GOT3 (cell line): Measurements from ENCODE around the gene SORCS3.

ENCODE experiments used
- DNase-seq: peaks from one replicate; lab custom pipeline; 2025; ENCODE audit warnings: mixed read lengths; lab: John Stamatoyannopoulos, UW

The SORCS3 gene

DNA sequence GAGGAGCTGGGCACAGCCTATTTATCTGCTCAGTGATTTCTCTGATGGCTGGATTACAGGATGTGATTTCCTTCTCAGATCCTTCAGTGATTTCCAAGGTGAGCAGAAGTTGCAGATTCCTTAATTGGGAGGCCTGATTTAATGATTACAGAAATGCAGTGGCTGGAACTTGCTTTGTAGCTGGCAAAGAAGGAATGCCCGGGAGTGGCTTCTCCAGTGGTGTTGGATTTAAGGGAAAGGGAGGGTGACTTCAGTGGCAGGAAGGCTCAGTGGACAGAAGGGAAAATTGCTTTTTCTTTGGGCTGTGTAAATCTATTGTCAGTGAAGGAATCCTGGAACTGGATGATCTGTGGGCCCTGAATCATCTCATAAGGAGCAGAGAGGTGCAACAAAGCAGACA is 5.1 kb downstream of the SORCS3 start:
- no peak for DNase-seq

DNA sequence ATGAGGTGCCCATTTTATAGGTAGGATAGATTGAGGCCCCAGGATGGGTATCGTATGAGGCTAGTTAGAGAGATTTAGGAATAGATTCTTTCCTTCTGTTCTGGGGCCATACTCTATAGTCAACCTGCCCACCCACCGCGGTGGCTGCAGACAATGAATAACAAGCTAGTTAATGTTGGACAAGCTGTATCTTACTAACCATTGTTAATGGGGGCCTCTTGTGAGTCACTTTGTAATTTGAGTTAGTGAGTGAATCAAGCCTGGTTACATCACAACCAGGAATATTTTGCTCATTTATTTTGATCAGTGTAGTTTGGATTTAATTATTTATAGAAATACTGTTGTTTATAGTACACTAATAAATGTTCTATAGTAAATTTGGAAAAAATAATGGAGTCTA is 7.3 kb downstream of the SORCS3 start:
- no peak for DNase-seq

DNA sequence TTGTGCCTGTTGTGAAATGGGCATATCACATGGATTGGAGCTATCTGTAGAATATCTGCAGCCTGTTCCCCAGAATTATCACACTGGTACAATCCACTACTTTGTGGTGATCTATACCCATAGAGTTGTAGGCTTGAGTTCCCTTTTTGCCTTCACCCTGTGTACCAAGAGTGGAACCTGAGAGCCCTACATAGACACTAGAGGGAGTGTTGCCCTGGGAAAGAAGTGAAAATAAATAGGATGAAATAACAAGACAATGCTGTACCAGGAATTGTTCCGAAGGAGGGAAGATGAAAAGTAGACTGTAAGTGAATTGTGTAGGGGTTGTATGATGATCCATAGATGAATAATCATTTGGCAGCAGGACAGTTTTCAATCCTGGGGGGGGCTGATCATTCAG is 9.0 kb downstream of the SORCS3 start:
- no peak for DNase-seq

DNA sequence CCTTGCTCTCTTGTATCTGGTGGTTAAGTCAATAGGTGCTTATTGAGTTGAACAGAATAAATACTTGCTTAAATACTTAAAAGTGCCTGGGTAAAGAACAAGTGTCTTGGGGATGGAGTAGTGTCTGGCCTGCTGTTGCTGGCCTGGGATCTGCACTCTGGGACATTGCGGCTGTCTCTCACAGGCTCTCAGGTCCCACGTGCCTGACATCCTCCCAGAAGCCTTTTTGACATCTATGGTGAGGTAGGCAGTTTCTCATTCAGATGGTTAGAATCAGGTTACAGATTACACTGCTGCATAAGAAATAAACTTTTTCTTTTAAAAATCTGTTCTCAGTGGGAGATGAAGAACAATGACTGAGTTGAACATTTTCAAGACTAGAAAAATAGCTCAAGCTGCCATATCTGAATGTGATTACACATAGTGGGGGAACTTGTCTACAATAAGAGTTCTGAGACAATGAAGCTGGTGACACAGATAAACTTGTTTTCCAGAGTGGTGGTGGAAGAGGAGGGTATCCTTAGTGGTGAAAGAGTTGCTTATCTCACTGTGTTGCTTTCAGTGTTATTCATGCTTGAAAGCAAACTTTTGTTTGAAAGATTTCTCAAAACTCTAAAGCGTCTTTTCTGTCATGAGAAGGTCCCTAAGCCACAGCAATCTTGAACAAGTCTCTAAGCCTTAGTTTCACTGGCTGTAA is 9.7 kb downstream of the SORCS3 start:
- DNase-seq: no peak

DNA sequence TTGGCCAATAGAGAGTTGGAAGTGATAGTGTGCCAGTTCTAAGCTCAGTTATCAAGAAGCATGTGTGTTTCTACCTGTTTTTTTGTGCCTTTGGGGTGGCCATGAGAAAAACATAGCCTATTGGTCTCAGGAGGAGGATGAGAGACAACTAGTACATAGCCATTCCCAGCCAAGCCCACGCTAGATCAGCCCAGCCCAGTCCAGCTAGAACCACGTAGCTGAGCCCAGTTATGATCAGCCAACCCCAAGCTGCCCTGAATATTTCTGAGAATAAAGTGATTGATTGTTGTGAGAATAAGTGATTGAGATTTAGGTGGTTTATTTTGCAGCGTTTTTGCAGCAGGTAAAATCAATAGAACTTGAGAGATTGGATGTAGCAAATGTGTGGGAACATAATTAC is 15.9 kb downstream of the SORCS3 start:
- DNase-seq: no peak

DNA sequence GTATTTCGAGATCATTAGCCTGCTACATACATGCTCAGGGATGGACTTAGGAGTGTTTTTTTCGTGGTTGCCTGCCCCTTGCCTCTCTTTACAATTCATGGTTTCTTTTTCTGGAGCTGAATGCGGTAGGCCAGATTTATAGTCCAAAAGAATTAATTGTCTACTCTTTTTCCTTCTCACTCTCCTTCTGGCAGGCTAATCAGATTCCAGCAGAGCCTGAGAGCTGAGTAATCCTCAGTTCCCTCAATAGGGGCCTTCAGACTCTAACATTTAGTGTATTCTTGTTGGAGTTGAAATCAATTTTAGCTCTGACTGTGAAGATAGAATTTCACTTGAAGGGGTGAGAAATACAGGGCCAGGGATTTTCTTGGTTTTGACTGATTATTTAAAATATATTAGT is 16.4 kb downstream of the SORCS3 start:
- DNase-seq: no peak

DNA sequence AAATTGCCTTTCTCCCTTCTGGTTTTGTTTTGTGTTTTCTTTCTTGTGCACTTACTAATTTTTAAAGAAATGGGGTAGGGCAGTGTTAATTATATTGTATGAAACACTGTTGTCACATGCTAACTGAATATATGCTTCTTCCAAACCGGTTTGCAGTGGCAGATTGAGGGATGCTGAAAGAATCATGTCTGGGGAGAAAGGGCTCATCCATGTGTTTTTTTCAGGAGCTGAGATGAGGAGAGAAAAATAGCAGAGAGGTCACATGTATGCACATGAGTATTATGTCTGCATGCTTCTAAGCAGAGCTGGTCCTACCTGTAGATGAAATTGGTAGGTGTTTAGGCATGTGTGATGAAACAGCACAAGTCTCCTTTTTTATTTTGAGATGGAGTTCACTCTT is 17.0 kb downstream of the SORCS3 start:
- no peak for DNase-seq

DNA sequence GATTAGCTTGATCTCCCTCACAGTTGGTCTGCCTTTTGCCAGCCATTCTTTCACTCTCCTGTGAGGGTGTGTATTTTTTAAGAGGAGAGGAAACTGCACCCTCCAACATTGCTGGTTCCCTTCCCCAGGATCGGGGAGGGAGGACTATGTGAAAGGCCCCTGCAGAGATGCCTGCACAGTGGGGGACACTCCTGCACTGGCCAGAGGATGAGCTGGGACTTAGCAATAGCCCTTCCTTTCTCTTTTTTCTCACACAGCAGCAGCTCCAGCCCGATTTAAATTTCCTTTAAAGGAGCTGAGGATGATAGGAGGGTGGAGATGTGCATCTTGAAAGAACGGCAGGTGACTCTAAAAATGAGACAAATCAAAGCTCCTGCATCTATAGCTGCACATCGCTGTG is 18.7 kb downstream of the SORCS3 start:
- no peak for DNase-seq

DNA sequence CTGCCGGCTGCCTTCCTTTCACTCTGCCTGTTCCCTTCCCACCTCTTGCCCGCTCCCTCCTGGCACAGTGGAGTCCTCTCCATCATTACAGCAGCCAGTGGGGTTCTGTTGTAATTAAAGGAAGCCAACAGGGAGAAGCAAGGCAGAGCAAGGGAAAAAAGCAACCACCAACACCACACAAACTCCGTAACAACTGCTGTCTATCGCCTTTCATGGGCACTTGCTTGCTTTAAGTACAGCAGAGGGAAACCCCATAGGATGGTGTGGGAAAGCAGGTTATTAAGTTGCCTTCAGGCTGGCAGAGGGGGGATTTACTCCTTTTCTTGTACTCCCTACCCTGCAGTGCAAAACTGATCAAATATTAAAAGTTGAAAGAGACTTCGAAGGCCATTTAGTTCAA is 22.0 kb downstream of the SORCS3 start:
- DNase-seq: no peak

DNA sequence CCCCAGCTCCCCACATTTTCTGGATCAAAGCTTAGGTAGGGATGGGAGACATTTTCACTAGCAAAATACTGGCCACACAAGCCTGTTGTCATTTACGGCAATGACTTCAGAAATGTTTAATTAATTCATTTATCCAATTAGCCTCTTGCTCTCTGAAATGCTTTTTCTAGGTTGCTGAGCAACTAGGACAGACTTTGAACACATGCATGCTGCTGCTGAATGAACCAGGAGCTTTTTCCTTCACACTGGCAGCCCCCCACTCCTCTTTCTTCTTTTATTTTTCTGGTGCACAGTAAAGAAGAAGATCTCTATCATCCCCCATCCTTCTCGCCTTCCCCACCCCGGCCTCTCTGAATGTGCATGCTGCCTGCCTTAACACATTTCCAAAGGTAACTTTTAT is 22.5 kb downstream of the SORCS3 start:
- no peak for DNase-seq

DNA sequence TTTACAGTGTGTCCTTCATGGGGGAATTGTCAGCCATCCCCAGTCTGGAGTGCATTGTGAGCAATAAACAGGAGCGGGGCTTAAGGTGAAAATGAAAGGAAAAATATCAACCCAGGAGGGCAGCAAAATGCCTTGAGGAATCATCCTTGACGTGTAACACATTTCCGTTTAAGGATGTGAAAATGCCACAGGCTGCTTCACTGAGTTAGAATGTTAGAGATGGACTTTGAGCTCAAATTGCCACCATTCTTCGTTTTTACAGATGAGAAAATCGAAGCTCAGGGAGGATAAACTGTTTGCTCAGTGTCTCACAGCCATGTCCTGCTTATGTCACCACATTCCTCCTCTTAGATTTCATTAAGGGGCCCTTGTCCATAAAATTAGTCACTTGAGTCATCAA is 23.1 kb downstream of the SORCS3 start:
- no peak for DNase-seq

DNA sequence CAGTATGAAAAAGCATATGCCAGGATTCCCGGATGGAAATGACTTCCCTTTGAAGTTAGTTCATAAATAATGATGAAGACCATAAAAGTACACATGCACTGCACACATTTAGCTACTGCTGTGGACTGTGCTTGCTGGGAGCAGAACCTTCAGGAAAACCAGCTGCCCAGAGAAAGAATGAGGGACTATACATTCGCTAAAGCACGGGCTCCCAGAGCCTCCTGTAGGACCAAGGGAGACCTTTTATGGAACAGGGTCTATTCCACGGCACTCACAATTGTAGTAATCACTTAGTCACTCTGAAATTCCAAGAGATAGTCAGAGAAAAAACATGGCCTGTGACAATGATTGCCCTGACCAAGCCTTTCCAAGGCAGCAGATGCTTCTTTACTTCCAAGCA is 24.1 kb downstream of the SORCS3 start:
- DNase-seq: no peak

DNA sequence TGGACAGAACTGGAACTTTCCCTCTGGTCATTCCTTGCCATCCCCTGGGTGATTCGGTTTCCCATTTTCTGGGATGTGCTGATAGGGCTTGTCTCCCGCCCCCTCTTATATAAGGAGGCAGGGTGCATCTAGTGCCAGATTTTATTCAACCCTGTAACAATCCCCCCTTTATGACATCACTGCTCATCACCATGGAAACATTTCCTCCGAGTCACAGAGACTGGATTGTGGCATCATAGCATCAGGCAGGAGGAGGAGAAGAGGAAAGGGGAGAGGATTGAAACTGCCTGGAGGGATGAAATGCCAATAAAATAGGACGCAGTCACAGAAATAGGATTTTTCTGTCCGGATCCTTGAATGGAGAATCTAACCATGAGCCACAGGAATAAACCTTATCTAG is 25.0 kb downstream of the SORCS3 start:
- DNase-seq: no peak

DNA sequence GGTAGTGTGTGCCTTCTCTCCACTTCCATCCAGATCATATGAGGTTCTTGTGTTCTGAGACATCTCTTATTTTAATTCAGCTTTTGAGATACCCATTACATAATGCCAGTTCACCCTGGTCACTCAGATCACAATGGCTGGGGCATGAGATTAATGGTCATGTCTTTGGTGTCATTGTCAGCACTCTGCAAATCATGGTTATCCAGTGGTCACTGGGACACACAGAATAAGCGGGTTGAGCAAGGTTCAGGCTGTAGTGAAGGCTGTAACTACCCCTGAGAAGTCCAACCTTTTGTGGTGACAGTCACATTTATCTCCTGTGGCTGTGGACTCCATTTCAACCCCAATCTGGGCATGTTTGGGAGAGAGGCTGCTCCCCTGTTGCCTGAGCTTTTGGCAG is 35.8 kb downstream of the SORCS3 start:
- no peak for DNase-seq

DNA sequence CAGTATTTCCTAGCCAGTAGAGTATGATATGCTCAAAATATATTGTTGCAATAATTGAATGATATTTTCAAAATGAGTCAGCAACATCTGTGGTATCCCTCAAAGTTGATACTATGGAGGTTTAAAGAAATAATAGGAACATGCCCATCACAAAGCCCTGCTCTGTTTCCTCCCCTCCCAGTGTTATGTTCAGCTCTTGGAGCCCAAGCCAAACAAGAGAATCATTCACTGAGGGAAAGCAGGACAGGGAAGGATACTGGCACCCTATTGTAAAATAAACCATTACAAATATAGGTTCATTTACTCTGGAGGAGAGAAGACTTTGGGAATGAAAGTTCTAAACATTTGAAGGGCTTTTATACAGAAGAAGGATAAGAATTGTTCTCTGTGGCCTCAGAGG is 37.6 kb downstream of the SORCS3 start:
- no peak for DNase-seq

DNA sequence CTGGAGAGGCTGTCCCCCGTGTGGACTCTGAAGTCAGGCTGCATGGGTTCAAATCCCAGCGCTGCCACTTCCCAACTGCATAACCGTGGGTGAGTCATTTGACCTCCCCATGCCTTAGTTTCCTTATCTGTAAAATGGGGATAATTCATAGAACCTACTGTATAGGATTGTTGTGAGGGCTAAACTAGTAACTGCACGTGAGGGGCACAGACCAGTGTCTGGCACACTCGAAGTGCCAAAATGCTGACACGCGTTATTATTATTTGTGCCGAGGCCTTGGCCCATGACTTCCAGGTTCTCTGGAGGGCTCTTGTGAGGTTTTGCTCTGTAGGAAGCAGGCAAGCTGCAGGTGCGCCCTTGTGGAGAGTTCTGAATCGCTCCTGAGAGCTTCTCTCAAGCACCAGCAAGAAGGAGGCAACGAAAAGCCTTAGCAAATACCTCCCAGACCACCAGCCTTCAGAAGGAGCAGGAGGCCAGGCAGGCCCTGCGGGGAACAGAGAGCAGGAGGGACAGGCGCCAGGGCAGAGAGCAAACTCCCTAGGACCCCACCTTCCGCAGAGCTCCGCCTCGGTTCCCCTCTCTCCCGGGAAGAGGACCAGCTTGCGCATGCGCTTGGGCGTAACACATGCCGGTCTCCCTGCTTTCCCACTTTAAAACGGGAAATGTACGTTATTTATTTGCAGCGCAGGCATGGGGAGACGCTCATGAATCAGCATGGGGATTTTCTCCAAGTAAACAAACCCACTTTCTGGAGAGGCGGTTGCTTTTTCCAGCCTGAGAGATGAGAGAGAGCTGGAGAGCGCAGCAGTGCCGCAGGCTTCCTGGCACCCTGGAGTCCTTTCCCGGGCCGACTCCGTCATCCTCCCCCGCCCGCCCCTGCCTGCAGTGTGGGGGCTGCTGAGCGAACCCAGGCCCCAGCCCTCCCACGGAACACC is 39.6 kb downstream of the SORCS3 start:
- DNase-seq: no peak

DNA sequence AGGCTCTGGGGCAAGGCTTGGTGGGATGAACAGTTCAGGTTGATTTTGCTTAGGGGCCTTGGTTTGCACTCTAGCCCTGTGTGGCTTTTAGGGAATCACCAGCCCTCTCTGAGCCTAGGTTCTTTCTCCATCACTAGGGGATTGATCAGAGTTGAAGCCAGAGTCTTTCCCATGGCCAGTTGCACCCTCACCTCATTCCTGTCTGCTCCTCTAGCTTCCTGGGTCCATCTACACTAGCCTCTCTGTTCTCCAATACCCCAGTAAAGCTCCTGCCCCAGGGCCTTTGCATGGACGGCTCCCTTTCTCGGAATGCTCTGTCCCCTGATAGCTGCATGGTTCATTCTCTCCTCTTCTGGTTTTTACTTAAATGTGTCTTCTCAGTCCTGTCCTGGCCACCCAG is 40.4 kb downstream of the SORCS3 start:
- no peak for DNase-seq

DNA sequence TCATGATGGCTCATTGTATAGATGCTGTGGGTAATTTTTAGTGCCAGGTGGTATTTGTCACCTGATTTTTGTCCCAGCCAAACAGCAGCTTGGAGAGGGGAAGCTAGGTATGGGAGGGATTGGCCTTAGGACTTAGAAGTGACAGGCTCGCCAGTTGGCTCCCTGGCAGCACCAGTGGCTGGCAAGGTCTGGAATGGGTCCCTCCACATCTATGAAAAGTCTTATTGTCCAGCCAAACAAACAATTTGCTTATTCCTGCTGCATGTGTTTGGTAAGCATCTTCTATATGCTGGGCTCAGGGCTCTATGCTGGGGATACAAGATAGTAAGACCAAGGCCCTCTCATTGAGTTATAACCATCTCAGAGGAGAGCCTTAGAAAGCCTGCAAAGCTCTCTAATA is 42.5 kb downstream of the SORCS3 start:
- no peak for DNase-seq

DNA sequence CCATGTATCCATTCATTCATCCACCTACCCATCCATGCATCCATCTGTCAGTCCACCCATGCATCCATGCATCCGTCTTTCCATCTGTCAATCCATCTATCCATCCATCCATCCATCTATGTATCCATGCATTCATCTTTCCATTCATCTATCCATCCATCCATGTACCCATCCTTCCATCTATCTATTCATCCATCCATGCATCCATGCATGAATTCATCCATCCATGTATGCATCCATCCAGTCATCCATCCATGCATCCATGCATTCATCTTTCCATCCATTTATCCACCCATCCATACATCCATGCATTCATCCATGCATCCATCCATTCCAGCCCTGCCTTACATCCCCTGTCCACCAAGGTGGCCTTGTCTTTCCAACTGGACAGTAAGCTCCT is 45.7 kb downstream of the SORCS3 start:
- no peak for DNase-seq

DNA sequence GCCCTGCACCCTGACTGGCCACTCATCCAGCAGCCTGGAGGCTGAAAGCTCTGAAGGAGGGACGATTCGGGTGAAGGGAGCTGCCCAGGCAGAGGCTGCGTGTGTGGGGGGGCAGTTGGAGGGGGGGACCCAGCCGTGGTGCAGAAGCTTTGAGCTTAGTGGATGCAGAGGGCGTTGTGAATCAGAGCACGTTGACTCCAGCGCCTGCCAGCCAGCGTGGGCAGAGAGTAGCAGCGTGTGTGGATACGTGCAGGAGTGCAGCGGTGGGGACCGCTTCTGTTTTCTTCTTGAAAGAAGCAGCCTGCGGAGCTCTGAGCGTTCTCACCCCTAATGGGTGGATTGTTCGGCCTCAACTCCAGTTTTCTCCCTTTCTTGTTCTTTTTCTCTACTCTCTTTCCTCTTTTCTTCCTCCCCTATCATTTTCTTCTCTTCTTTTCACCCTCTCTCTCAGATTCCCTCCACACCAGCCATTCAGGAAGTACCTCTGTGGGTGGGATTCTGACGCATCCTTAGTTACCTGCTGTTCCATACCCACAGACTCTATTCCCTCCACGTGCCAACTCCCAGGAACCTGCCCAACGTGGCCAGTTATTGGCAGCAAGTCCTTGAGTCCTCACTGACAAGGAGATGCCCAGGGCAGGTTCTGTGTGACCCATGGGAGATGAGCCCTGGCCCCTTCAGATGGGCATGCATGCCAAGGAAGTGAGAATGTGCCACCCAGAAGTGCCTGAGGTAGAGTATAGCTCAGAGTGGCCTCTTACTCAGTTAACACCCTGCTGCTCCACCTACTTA is 47.4 kb downstream of the SORCS3 start:
- no peak for DNase-seq

DNA sequence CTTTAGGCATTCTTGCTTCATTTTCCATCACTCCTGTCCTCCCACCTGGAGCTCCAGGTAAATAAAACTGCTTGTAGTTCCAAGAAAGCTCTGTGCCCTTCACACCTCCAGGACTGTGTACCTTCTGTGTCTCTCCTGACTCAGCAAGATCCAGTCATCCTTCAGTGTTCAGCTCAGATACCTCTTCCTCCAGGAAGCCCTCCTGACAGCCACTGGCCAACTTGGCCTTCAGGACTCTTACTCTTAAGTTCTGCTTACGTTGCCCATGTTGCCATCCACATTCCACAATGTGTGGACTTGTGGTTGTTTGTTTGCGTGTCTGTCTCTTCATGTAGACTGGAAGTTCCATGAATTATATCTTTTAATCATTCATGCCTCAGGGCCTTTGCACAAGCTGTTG is 48.0 kb downstream of the SORCS3 start:
- no peak for DNase-seq

DNA sequence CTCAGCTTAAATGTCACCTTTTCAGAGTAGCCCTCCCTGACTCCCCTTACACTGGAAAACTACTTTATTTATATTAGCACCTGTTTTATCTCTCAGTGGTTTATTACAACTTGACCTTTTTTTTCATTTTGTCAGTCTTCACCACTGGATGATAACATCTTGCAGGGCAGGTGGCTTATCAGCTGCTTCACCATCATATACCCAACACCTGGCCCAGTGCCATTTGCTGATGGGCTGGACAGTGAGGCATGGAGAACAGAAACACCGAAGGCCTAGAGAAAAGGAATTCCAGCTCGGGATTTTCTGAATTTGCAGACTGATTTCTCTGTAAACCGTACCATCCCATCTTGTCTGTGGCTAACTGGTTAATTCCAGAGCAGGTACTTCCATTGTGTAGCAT is 48.5 kb downstream of the SORCS3 start:
- no peak for DNase-seq

DNA sequence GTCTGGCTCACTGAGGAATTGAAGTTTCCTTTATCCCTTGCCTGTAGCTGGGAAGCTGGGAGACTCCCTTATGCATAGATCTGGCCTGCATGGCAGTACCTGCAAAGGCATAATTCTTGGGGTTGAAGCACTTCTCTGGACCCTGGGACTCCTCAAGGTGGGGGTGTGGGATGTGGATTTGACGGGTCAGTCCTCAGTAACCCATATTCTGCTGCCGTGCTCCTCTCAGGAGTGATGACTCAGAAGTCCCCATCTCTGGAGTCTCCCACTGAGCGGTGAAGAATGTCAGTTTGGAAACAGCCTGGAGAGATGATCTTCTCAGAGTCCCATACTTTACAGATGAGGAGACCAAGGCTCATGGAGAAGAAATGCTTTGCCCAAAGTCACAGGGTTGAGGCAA is 49.0 kb downstream of the SORCS3 start:
- DNase-seq: no peak
